Neuronal stem cell (in vitro differentiated cells): ENCODE measurements around the gene C2CD4D.
A peak's percentile ranks its signal among the peaks of the same experiment; 100 is the strongest.

Experiments used
- DNase-seq: peaks from one replicate; pipeline ENCODE4 v3.0.0-alpha.2; 2013; ENCODE audit warnings: low spot score
- H2AFZ ChIP-seq: one replicate; pipeline ENCODE4 v1.6.1; 2013; ENCODE audit warnings: mild to moderate bottlenecking, low read length, inconsistent platforms
- H2AK5ac ChIP-seq: 2 replicates; pipeline ENCODE4 v1.6.1; 2013; ENCODE audit warnings: low read depth, mild to moderate bottlenecking, inconsistent platforms, low read length, moderate library complexity, mixed read lengths
- H2BK120ac ChIP-seq: 2 replicates; pipeline ENCODE4 v1.6.1; 2013; ENCODE audit warnings: low read depth, mild to moderate bottlenecking, inconsistent platforms, low read length, moderate library complexity, mixed read lengths
- H2BK12ac ChIP-seq: one replicate; pipeline ENCODE4 v1.6.1; 2013; ENCODE audit warnings: low read length, inconsistent platforms
- H2BK15ac ChIP-seq: 2 replicates; pipeline ENCODE4 v1.6.1; 2013; ENCODE audit warnings: mild to moderate bottlenecking, low read length, inconsistent platforms, mixed read lengths
- H2BK5ac ChIP-seq: one replicate; pipeline ENCODE4 v1.6.1; 2013; ENCODE audit warnings: inconsistent platforms, mild to moderate bottlenecking, low read length, moderate library complexity
- H3K14ac ChIP-seq: one replicate; pipeline ENCODE4 v1.6.1; 2013; ENCODE audit warnings: low read length, inconsistent platforms
- H3K18ac ChIP-seq: 2 replicates; pipeline ENCODE4 v1.6.1; 2013; ENCODE audit warnings: low read length, inconsistent platforms
- H3K23ac ChIP-seq: 2 replicates; pipeline ENCODE4 v1.6.1; 2013; ENCODE audit warnings: low read depth, mild to moderate bottlenecking, mixed read lengths, low read length, inconsistent platforms; ENCODE audit not compliant: poor library complexity
- H3K27ac ChIP-seq: replicated peaks from 3 replicates; pipeline ENCODE4 v1.5.1; 2013; ENCODE audit warnings: low read length, inconsistent platforms
- H3K27me3 ChIP-seq, 3 experiments: 2 replicates each; pipeline ENCODE4 v1.6.1; 2013; ENCODE audit warnings: low read length in 3 of 3, mild to moderate bottlenecking in 2 of 3, inconsistent platforms in 1 of 3, low read depth in 1 of 3, mixed read lengths in 1 of 3, moderate library complexity in 1 of 3; ENCODE audit not compliant: control insufficient read depth in 3 of 3, insufficient read depth in 3 of 3
- H3K36me3 ChIP-seq, 2 donors: replicated peaks in 1 of 2; 2 replicates each; pipeline ENCODE4 v1.6.1; 2013; ENCODE audit warnings: low read length in 2 of 2; ENCODE audit not compliant: control insufficient read depth in 2 of 2, insufficient read depth in 2 of 2
- H3K4ac ChIP-seq: 2 replicates; pipeline ENCODE4 v1.6.1; 2013; ENCODE audit warnings: inconsistent platforms, mild to moderate bottlenecking, low read length, moderate library complexity
- H3K4me1 ChIP-seq, 2 donors: 1 replicate in 1 of 2; 2 replicates in 1 of 2; pipeline ENCODE4 v1.6.1; 2013; ENCODE audit warnings: low read length in 2 of 2, low read depth in 1 of 2; ENCODE audit not compliant: control insufficient read depth in 2 of 2, insufficient read depth in 1 of 2
- H3K4me2 ChIP-seq: one replicate; pipeline ENCODE4 v1.6.1; 2013; ENCODE audit warnings: mild to moderate bottlenecking, low read length, inconsistent platforms; ENCODE audit not compliant: insufficient read depth, poor library complexity, severe bottlenecking
- H3K4me3 ChIP-seq, 2 donors: 2 replicates each; pipeline ENCODE4 v1.5.1; 2013; ENCODE audit warnings: low read length in 2 of 2, mild to moderate bottlenecking in 2 of 2, inconsistent platforms in 1 of 2, moderate library complexity in 1 of 2
- H3K79me1 ChIP-seq: one replicate; pipeline ENCODE4 v1.6.1; 2013; ENCODE audit warnings: low read depth, mild to moderate bottlenecking, inconsistent platforms, low read length, moderate library complexity
- H3K9ac ChIP-seq: one replicate; pipeline ENCODE4 v1.6.1; 2013; ENCODE audit warnings: mild to moderate bottlenecking, low read depth, low read length, inconsistent platforms; ENCODE audit not compliant: poor library complexity
- H3K9me3 ChIP-seq, 2 donors: replicated peaks in 1 of 2; 2 replicates each; pipeline versions ENCODE3 to v1.6.1; 2013; ENCODE audit warnings: low read length in 2 of 2, mild to moderate bottlenecking in 2 of 2, inconsistent platforms in 1 of 2, low read depth in 1 of 2, mixed read lengths in 1 of 2, moderate library complexity in 1 of 2; ENCODE audit not compliant: control insufficient read depth in 2 of 2, insufficient read depth in 1 of 2
- H4K8ac ChIP-seq: one replicate; pipeline ENCODE4 v1.6.1; 2013; ENCODE audit warnings: low read depth, mild to moderate bottlenecking, inconsistent platforms, low read length, moderate library complexity
- H4K91ac ChIP-seq: one replicate; pipeline ENCODE4 v1.6.1; 2013; ENCODE audit warnings: low read length, low read depth, mild to moderate bottlenecking, inconsistent platforms; ENCODE audit not compliant: poor library complexity
- WGBS, 2 donors: extraction: QIAGEN DNeasy Blood & Tissue Kit; methylation state at CpG; one replicate each; pipeline ENCODE4 v1.1.7; 2013; ENCODE audit warnings: missing lambda C conversion rate in 2 of 2, mixed read lengths in 1 of 2; ENCODE audit not compliant: insufficient read length in 2 of 2, insufficient replicate concordance in 1 of 2; ENCODE audit errors: extremely low coverage in 2 of 2; 5-methylcytosine and 5-hydroxymethylcytosine counted together

Gene C2CD4D

GRCh38 chr1:151828921-151829320 lies 10.7 kb downstream of the C2CD4D start:
- peaks cover 0 to 57% (median 0%) of the 10 kb centered on the region in 3 experiments for H3K27me3 ChIP-seq
- WGBS, 2 donors = no CpG with 5 or more reads among the region's 12 CpGs
- no peaks in the 10 kb centered on the region for H3K79me1 ChIP-seq
- no peak overlapping the region for H2BK5ac ChIP-seq
- no peak overlapping the region for H2AK5ac ChIP-seq
- no peak overlapping the region for H3K4ac ChIP-seq
- H3K9me3 ChIP-seq = no peaks in the 10 kb centered on the region
- no peak overlapping the region for H4K8ac ChIP-seq
- peaks cover 18 to 23% of the 10 kb centered on the region in 2 donors for H3K4me1 ChIP-seq
- H3K4me2 ChIP-seq = no peak overlapping the region
- no peak overlapping the region for H2BK120ac ChIP-seq
- H2BK15ac ChIP-seq = no peak overlapping the region
- H3K23ac ChIP-seq = no peak overlapping the region
- no peak overlapping the region for H3K9ac ChIP-seq
- peak; percentile 65 for DNase-seq
- H2BK12ac ChIP-seq = no peak overlapping the region
- H3K36me3 ChIP-seq = no peaks in the 10 kb centered on the region
- H2AFZ ChIP-seq = peak overlapping the region; percentile 70
- no peak overlapping the region for H4K91ac ChIP-seq
- H3K4me3 ChIP-seq = no peak overlapping the region
- peak overlapping the region; percentile 26 for H3K27ac ChIP-seq
- no peak overlapping the region for H3K18ac ChIP-seq
- no peak overlapping the region for H3K14ac ChIP-seq

GRCh38 chr1:151827853-151828252 lies 11.8 kb downstream of the C2CD4D start:
- H2BK120ac ChIP-seq = no peak overlapping the region
- peak overlapping the region; percentile 0 for H2AFZ ChIP-seq
- H3K9me3 ChIP-seq = no peaks in the 10 kb centered on the region
- no peak overlapping the region for H3K27ac ChIP-seq
- no peaks in the 10 kb centered on the region for H3K36me3 ChIP-seq
- no peak overlapping the region for H3K4me3 ChIP-seq
- H2BK5ac ChIP-seq = peak overlapping the region; percentile 39
- no peak overlapping the region for H4K91ac ChIP-seq
- H3K4me1 ChIP-seq = peaks cover 18 to 23% of the 10 kb centered on the region in 2 donors
- H3K27me3 ChIP-seq = peaks cover 0 to 58% (median 0%) of the 10 kb centered on the region in 3 experiments
- H3K18ac ChIP-seq = peak overlapping the region; percentile 97
- no peak for DNase-seq
- H3K23ac ChIP-seq = no peak overlapping the region
- no CpG with 5 or more reads among the region's 9 CpGs for WGBS, 2 donors
- H3K4me2 ChIP-seq = no peak overlapping the region
- no peaks in the 10 kb centered on the region for H3K79me1 ChIP-seq
- peak overlapping the region; percentile 99 for H2BK12ac ChIP-seq
- peak overlapping the region; percentile 97 for H2AK5ac ChIP-seq
- H3K4ac ChIP-seq = no peak overlapping the region
- H4K8ac ChIP-seq = peak overlapping the region; percentile 43
- H3K14ac ChIP-seq = peak overlapping the region; percentile 89
- H2BK15ac ChIP-seq = peak overlapping the region; percentile 94
- peak overlapping the region; percentile 63 for H3K9ac ChIP-seq

GRCh38 chr1:151825751-151826660 lies 13.6 kb downstream of the C2CD4D start:
- no peaks in the 10 kb centered on the region for H3K79me1 ChIP-seq
- peak overlapping the region; percentile 58 for H2BK5ac ChIP-seq
- no peak overlapping the region for H3K4ac ChIP-seq
- H3K9me3 ChIP-seq = no peaks in the 10 kb centered on the region
- no peak overlapping the region for H3K4me3 ChIP-seq
- no peak overlapping the region for H3K23ac ChIP-seq
- DNase-seq = no peak
- no peaks in the 10 kb centered on the region for H3K36me3 ChIP-seq
- no peak overlapping the region for H4K91ac ChIP-seq
- peaks cover 18 to 27% of the 10 kb centered on the region in 2 donors for H3K4me1 ChIP-seq
- no peak overlapping the region for H2BK120ac ChIP-seq
- peak overlapping the region; percentile 17 for H3K14ac ChIP-seq
- no peak overlapping the region for H2BK12ac ChIP-seq
- H3K18ac ChIP-seq = peak overlapping the region; percentile 35
- H3K4me2 ChIP-seq = no peak overlapping the region
- no peak overlapping the region for H3K9ac ChIP-seq
- no peak overlapping the region for H2AK5ac ChIP-seq
- no CpG with 5 or more reads among the region's 21 CpGs for WGBS, 2 donors
- H4K8ac ChIP-seq = no peak overlapping the region
- peak overlapping the region; percentile 50 for H2BK15ac ChIP-seq
- H3K27ac ChIP-seq = no peak overlapping the region
- H2AFZ ChIP-seq = no peak overlapping the region
- H3K27me3 ChIP-seq = peaks cover 0 to 57% (median 0%) of the 10 kb centered on the region in 3 experiments

GRCh38 chr1:151825204-151825603 lies 14.4 kb downstream of the C2CD4D start:
- no CpG with 5 or more reads among the region's 9 CpGs for WGBS, 2 donors
- H3K79me1 ChIP-seq = no peaks in the 10 kb centered on the region
- no peaks in the 10 kb centered on the region for H3K9me3 ChIP-seq

More at GRCh38 chr1:151825204-151825603, 14.4 kb downstream of the C2CD4D start:
- Histone ChIP-seq H4K91ac (no peak overlapping the region), H4K8ac (no peak overlapping the region), H3K4me1 (peaks cover 18 to 26% of the 10 kb centered on the region in 2 donors), H2BK5ac (no peak overlapping the region), H3K27ac (no peak overlapping the region), H2AK5ac (no peak overlapping the region), H3K4me2 (no peak overlapping the region), H2BK12ac (no peak overlapping the region), H3K36me3 (no peaks in the 10 kb centered on the region), H3K4ac (no peak overlapping the region), H2BK15ac (peak overlapping the region; percentile 76), H3K27me3 (peaks cover 0 to 62% (median 0%) of the 10 kb centered on the region in 3 experiments), H3K23ac (no peak overlapping the region), H3K14ac (no peak overlapping the region), H3K4me3 (no peak overlapping the region), H3K18ac (peak overlapping the region; percentile 27), H3K9ac (no peak overlapping the region), H2AFZ (no peak overlapping the region), H2BK120ac (no peak overlapping the region)
- DNase-seq = no peak
